Measurements from ENCODE around the gene FGD6.

Gene FGD6

DNA sequence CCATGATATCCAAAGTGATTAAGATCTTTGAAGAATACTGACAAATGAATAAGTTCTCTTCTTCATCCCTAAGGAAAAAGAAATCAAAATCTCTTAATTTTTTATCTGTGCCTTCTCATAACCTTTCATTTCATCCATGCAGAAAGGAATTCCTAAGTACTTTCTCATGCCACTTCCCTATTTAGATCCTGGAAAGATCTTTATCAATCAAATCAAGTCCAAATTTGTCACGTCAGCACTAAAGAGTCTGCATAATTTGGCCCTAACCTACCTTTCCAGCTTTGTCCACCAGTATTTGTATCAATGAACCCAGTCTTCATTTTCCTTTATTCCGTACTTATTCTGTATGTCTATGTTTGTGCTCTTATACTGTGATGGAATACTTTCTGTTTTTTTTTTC, 41.5 kb upstream of the FGD6 start:
- DNase-seq (ENCODE audit: low read depth): no peak
- TF ChIP-seq, protein P1, sequence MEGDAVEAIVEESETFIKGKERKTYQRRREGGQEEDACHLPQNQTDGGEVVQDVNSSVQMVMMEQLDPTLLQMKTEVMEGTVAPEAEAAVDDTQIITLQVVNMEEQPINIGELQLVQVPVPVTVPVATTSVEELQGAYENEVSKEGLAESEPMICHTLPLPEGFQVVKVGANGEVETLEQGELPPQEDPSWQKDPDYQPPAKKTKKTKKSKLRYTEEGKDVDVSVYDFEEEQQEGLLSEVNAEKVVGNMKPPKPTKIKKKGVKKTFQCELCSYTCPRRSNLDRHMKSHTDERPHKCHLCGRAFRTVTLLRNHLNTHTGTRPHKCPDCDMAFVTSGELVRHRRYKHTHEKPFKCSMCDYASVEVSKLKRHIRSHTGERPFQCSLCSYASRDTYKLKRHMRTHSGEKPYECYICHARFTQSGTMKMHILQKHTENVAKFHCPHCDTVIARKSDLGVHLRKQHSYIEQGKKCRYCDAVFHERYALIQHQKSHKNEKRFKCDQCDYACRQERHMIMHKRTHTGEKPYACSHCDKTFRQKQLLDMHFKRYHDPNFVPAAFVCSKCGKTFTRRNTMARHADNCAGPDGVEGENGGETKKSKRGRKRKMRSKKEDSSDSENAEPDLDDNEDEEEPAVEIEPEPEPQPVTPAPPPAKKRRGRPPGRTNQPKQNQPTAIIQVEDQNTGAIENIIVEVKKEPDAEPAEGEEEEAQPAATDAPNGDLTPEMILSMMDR (IDR thresholded peaks at IDR 0.05; ENCODE audit: low read depth, low read length, missing control alignments): no peak
- H3K4me3 ChIP-seq (ENCODE audit: low read depth, low read length): no peak overlapping the region
- in situ Hi-C loops (cut with HindIII; ENCODE audit: low sequenced_read_pairs): no loop called here

DNA sequence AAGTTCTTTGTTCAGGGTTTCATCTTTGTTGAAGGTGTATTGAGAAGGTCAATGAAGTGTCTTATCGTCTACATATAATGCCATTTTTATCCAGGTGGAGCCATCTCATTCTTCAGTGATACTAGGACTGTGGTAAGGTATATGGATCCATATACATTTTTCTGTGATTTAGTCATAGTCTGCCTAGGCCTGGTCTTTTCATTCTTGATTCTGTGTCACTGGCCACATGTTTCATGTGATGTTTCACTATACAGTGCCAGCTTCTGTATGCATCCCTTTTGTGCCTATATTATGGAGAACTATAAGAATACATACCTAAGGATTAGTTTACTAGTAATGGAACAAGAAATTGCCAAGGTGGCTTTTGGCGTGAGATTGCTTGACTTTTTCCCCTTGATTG, 40.9 kb upstream of the FGD6 start:
- TF ChIP-seq, protein P1 (IDR thresholded peaks at IDR 0.05; ENCODE audit: low read depth, low read length, missing control alignments): no peak
- no peak overlapping the region for H3K4me3 ChIP-seq (ENCODE audit: low read depth, low read length)
- no peak for DNase-seq (ENCODE audit: low read depth)
- in situ Hi-C loops (cut with HindIII; ENCODE audit: low sequenced_read_pairs): no loop called here

DNA sequence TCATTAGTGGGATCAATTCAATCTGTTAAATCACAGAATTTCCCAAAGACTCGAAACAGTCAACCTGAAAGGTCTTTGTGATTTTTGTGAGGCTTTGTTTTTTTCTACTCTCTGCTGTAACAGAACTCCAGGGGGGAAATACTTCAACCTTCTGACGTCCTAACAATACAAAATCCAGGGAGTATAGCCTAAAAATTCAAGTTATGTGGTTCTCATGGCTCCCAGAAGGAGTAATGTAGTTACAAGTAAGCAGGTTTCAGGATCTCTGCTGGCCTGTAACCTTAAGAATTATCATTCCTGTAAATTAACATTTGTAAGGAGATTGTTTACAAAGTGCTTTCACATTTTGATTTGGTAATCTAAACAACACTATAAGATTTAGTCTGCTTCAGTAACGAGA, 40.3 kb upstream of the FGD6 start:
- in situ Hi-C loops (cut with HindIII; ENCODE audit: low sequenced_read_pairs): no loop called here
- TF ChIP-seq, protein P1 (IDR thresholded peaks at IDR 0.05; ENCODE audit: low read depth, low read length, missing control alignments): no peak
- no peak overlapping the region for H3K4me3 ChIP-seq (ENCODE audit: low read depth, low read length)
- DNase-seq (ENCODE audit: low read depth): no peak

DNA sequence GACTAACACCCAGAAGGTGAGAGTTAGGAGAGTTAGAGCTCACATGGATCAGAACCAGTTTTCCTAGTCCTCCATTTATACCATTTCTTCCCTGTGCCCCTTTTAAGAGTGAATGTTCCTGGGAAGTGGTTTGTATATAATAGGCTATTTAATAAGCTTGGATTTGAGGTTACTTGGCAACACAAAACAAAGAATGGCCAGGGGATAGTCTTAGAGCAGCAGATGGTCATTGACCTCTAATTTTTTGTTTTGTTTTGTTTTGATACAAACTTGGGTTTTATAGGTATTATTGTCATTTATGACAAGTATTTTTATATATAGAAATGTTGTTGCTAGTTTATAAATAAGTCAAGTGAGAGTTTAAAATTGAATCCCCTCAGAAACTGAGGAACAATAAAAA, 36.1 kb upstream of the FGD6 start:
- TF ChIP-seq, protein P1 (IDR thresholded peaks at IDR 0.05; ENCODE audit: low read depth, low read length, missing control alignments): no peak
- no peak for DNase-seq (ENCODE audit: low read depth)
- in situ Hi-C loops (cut with HindIII; ENCODE audit: low sequenced_read_pairs): no loop called here
- H3K4me3 ChIP-seq (ENCODE audit: low read depth, low read length): no peak overlapping the region

DNA sequence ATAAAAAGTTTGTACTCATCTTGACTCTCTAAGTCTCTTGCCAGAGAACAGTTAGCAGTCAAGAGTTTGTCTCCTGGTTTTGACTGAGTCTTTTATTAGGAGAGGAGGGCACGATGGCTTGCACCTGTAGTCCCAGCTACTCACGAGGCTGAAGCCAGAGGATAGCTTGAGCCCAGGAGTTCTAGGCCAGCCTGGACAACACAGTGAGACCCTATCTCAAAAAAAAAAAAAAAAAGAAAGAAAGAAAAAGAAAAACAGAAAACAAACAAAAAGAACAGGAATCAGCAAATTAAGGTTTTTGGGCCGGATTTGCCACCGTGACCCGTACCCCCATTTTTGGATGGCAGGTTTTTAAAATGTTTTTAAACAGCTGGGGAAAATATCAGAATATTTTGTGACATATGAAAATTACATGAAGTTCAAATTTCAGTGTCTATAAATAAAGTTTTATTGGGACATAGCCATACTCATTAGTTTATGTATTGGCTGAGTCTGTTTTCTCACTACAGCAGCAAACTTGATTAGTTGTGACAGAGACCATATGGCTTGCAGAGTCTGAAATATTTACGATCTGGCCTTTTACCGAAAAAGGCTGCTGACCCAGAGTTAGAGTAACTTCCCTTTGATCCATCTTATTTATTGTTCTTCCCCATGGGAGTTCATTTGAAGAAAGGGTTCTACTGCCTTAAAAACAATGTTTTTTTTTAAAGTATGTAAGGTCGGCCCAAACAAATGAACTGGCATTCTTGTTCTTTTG, 31.5 kb upstream of the FGD6 start:
- DNase-seq (ENCODE audit: low read depth): no peak
- TF ChIP-seq, protein P1 (IDR thresholded peaks at IDR 0.05; ENCODE audit: low read depth, low read length, missing control alignments): no peak
- in situ Hi-C loops (cut with HindIII; ENCODE audit: low sequenced_read_pairs): no loop called here
- no peak overlapping the region for H3K4me3 ChIP-seq (ENCODE audit: low read depth, low read length)

DNA sequence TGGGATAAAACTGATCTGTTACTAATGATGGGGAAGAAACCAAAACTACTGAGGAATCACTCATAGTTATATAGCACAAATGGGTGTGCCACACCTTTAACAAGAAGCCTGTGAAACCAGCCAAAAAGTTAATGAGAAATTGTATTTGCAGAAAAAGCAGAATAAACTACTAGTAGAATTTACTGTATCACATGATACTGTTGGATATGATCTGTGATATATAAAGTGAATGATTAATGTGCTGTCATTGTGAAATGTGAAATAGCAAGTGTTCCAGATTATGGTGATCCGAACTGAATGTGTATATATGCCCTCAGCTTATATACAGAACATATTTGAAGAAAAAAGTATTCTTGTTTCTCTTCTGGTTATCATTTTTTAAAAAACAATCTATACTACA, 30.8 kb upstream of the FGD6 start:
- in situ Hi-C loops (cut with HindIII; ENCODE audit: low sequenced_read_pairs): no loop called here
- TF ChIP-seq, protein P1 (IDR thresholded peaks at IDR 0.05; ENCODE audit: low read depth, low read length, missing control alignments): no peak
- DNase-seq (ENCODE audit: low read depth): no peak
- no peak overlapping the region for H3K4me3 ChIP-seq (ENCODE audit: low read depth, low read length)
